SK-N-SH (cell line): ENCODE measurements around the gene PEMT.

ENCODE experiments used
- CTCF ChIP-seq: fragments of 200-600 bp; sonication (generic); IDR thresholded peaks from 2 replicates; pipeline ENCODE4 v1.6.1; 2017; ENCODE audit warnings: antibody characterized with exemption, mild to moderate bottlenecking, moderate library complexity
- GATA2 ChIP-seq: sonication (generic); formaldehyde crosslinking; IDR thresholded peaks from 2 replicates; pipeline ENCODE4 v1.5.0; 2020; ENCODE audit warnings: mild to moderate bottlenecking, missing genetic modification reagents
- TEAD4 ChIP-seq: IDR thresholded peaks from 2 replicates; pipeline ENCODE4 v1.4.0; 2012; ENCODE audit warnings: mild to moderate bottlenecking, borderline replicate concordance; ENCODE audit not compliant: insufficient read depth
- TF ChIP-seq, protein P1 (sequence below): fragments of 150-350 bp; IDR thresholded peaks from 2 replicates; pipeline ENCODE4 v1.6.1; 2017; ENCODE audit warnings: antibody characterized with exemption, low read length, low read depth, borderline replicate concordance
- TF ChIP-seq, protein P2 (sequence below): IDR thresholded peaks from 2 replicates; pipeline ENCODE4 v1.4.0; 2012; ENCODE audit warnings: low read depth, borderline replicate concordance

DNA sequence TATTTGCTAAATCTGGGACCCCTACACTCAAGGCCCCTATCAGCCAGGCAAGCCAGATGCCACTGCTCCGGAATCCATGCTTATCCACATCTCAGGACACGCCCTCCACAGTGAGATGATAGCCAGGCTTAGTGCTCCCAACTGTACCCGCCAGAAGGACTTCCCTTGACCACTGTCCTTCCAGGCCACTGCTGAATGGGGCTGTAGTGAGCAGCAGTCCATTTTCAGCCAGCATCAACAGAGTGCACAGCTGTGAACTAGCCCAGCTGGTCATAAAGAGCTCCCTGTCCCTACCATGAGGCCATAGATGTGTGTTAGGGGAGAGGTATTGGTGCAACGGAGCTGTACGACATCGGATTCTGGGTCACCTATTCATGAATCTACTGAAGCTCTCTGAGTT lies 127.7 kb downstream of the PEMT start:
- TF ChIP-seq, protein P1, sequence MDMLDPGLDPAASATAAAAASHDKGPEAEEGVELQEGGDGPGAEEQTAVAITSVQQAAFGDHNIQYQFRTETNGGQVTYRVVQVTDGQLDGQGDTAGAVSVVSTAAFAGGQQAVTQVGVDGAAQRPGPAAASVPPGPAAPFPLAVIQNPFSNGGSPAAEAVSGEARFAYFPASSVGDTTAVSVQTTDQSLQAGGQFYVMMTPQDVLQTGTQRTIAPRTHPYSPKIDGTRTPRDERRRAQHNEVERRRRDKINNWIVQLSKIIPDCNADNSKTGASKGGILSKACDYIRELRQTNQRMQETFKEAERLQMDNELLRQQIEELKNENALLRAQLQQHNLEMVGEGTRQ = no peak
- TF ChIP-seq, protein P2, sequence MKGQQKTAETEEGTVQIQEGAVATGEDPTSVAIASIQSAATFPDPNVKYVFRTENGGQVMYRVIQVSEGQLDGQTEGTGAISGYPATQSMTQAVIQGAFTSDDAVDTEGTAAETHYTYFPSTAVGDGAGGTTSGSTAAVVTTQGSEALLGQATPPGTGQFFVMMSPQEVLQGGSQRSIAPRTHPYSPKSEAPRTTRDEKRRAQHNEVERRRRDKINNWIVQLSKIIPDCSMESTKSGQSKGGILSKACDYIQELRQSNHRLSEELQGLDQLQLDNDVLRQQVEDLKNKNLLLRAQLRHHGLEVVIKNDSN = no peak
- TF ChIP-seq CTCF (no peak), TEAD4 (no peak), GATA2 (CRISPR knock-in tag) (no peak)
